GM20000 (cell line): ENCODE measurements around the gene MAP3K6.

Experiments used
- DNase-seq: peaks from one replicate; pipeline ENCODE4 v3.0.0; 2012; ENCODE audit warnings: low spot score
- TF ChIP-seq, protein P1 (sequence below): IDR thresholded peaks from 2 replicates; pipeline ENCODE4 v1.5.1; 2012; ENCODE audit warnings: mild to moderate bottlenecking, control low read depth; ENCODE audit errors: extremely low read depth, missing control alignments

Gene MAP3K6

DNA sequence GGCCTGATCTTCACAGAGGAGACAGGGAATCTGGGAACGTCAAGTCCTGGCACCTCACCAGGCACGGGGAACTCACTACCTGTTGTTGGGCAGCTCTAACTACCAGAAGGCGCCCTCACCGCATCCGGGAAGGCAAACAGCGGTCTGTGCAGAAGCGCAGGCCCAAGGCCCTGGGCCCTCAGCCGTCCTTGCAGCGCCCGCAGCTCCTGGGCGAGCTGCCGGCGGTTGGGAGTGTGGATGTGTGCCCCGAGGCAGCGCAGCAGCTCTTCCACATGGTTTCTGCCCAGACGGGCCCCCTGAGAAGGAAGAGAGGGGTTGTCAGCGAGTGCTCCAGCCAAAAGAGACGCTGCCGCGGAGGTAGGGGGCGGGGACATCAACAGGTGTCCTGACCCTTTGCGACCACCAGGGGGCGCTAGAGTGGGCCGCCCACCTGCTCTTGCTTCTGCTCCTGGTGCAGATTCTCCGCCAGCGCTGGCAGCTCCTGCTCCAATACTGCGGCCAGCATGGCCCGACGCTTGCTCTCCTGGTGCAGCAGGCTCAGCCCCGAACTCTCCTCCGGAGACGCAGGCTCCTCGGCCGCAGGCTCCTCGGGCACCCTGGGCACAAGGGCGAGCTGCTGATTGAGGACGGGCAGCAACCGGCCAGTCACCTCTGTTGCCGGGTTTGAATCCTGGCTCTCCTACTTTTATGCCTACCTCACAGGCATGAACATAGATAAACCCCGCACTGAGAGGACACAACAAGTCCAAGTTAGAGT, 9.3 kb downstream of the MAP3K6 start:
- TF ChIP-seq, protein P1, sequence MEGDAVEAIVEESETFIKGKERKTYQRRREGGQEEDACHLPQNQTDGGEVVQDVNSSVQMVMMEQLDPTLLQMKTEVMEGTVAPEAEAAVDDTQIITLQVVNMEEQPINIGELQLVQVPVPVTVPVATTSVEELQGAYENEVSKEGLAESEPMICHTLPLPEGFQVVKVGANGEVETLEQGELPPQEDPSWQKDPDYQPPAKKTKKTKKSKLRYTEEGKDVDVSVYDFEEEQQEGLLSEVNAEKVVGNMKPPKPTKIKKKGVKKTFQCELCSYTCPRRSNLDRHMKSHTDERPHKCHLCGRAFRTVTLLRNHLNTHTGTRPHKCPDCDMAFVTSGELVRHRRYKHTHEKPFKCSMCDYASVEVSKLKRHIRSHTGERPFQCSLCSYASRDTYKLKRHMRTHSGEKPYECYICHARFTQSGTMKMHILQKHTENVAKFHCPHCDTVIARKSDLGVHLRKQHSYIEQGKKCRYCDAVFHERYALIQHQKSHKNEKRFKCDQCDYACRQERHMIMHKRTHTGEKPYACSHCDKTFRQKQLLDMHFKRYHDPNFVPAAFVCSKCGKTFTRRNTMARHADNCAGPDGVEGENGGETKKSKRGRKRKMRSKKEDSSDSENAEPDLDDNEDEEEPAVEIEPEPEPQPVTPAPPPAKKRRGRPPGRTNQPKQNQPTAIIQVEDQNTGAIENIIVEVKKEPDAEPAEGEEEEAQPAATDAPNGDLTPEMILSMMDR, result peak; percentile 88
- DNase-seq, result peak; percentile 96

- TF ChIP-seq, protein P1, result no peak
- no peak for DNase-seq
Measured at GRCh38 chr1:27356619-27357280, 10.0 kb downstream of the MAP3K6 start.

DNA sequence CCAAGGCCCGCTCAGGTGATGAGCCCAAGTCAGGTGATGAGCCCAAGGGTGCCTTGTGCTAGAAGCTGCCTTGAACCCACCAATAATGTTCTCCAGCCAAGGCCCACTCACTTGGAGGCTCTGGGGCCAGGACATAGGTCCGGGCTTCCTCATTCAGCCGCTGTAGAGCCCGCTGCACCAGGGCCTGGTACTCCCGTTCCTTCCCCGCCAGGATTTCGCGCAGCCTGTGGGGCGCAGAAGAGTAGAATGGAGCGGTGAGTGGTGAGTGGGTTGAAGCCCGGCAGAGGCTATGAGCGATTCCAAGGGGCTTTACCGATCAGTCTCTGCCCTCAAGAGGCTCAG, 10.5 kb downstream of the MAP3K6 start:
- TF ChIP-seq, protein P1, result no peak
- no peak for DNase-seq

DNA sequence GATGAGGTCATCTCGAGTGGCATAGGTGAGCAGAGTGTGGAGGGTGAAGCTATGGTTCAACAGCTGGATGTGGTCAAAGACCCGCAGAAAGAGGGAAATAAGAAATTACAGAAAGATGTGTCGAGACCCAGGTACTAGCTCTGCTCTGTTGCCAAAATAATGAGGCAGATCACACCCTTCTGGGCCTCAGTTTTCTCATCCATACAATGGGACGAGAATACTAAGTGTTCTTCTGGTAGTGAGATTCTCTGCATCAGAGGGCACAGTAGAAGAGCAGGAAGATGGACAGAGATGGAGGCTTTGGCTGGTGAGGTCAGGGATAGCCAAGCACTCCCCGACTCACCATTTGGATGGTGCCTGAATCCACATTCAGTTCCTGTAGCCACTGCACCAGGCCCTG, 11.1 kb downstream of the MAP3K6 start:
- TF ChIP-seq, protein P1, result no peak
- no peak for DNase-seq

GRCh38 chr1:27353629-27354028, 13.1 kb downstream of the MAP3K6 start:
- no peak for DNase-seq
- TF ChIP-seq, protein P1, result no peak

DNA sequence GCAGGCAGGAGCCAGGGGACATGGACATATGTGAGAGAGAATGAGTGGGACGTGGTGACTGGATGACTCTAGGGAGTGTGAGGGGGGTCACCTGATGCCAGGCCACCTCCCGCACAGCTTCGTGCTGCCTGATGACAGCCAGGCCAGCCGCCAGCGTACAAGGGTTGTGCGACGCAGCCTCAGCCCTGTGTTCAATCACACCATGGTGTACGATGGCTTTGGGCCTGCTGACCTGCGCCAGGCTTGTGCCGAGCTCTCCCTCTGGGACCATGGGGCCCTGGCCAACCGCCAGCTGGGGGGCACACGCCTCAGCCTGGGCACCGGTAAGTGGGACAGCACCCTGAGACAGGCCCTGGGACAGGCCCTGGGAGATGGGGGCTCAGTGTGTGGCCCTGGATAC, 13.6 kb downstream of the MAP3K6 start:
- TF ChIP-seq, protein P1, result no peak
- no peak for DNase-seq

GRCh38 chr1:27351541-27352107, 15.1 kb downstream of the MAP3K6 start:
- DNase-seq, result no peak
- TF ChIP-seq, protein P1, result no peak
